ENCODE data around the gene ZNF570.

The ZNF570 gene

DNA sequence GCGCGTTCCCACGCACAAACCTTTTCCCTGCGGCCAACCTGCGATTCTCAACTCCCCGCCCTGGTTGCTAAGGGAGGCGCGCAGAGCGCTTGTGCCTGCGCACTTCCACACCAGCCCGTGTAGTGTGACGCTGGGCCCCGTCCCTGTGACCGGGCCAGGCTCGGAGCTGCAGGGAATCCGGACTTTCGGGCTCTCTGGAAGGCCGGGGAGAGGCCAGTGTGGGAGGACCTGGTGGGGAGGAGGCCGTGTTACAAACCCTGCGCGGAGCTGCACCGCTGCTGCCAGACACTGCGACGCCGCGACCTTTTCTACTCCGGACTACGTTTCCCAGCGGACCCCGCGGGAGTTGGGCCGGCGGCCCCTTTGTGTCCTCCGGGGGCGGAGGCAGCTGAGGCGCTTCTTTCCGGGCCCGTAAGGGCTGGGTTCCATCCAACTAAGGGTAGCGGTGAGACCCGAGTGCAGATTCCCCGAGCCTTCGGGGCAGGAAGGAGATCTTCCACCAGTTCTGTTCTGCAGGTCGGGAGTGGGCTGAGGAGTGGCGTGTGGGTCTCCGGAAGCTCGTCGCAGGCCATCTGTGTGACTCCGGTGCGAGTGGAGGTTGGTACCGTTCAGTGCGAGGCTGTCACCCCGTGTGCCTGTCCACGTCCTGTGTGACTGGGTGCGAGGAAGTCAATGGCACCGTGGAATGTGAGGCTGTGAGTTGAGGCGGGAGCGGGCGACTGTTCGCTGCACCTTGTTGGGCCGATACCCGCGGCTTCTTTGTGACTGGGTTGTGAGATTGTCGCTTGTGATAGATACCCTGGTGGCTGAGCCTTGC lies at the start of gene ZNF570:
ZNF570 (plus strand) TSS at position 396 of the 817 bp plus-strand sequence. CDS start 999 bp downstream, outside the sequence.
- H3K36me3 Mint-ChIP-seq (ENCODE audit: low read depth) = peaks cover 47% of the 10 kb centered on the region
- no peaks in the 10 kb centered on the region for H3K27me3 Mint-ChIP-seq (ENCODE audit: low read depth)
- TF ChIP-seq, protein P1, sequence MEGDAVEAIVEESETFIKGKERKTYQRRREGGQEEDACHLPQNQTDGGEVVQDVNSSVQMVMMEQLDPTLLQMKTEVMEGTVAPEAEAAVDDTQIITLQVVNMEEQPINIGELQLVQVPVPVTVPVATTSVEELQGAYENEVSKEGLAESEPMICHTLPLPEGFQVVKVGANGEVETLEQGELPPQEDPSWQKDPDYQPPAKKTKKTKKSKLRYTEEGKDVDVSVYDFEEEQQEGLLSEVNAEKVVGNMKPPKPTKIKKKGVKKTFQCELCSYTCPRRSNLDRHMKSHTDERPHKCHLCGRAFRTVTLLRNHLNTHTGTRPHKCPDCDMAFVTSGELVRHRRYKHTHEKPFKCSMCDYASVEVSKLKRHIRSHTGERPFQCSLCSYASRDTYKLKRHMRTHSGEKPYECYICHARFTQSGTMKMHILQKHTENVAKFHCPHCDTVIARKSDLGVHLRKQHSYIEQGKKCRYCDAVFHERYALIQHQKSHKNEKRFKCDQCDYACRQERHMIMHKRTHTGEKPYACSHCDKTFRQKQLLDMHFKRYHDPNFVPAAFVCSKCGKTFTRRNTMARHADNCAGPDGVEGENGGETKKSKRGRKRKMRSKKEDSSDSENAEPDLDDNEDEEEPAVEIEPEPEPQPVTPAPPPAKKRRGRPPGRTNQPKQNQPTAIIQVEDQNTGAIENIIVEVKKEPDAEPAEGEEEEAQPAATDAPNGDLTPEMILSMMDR (IDR thresholded peaks at IDR 0.05; ENCODE audit: unreplicated experiment in 3 of 3) = no peak
- peak within 1 kb of the TSS; percentile 95 to 96 (median 96) for H3K27ac Mint-ChIP-seq
- peaks cover 32% of the 10 kb centered on the region for H3K9me3 Mint-ChIP-seq
- peak within 1 kb of the TSS; percentile 95 to 99 (median 99) for H3K4me3 Mint-ChIP-seq
- peaks cover 32% of the 10 kb centered on the region for H3K4me1 Mint-ChIP-seq

DNA sequence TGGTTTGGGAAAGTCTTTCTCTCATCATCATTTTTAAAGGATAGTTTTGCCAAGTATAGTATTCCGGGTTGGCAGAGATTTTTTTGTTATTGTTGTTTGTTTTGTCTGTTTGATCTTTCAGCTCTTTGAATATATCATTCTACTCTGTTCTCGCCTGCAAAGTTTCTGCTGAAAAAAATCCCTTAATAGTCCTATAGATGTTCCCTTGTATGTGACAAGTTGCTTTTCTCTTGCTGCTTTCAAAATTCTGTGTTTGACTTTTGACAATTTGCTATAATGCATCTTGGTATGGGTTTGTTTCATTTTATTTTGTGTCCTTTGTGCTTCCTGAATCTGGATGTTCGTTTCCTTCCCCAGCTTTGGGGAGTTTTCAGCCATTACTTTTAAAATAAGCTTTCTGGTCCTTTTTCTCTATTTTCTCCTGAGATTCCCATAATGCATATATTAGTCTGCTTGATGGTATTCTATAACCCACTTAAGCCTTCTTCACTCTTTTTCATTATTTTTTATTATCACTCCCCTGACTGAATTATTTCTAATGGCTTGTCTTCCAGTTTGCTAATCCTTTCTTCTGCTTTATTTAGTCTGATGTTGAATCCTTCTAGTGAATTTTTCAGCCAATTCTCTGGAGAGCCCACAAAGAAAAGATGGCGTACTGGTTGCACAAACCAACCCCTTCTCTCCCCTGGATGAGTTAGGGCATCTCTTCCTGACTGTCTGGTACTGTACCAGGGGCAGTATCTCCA lies 16.5 kb upstream of the ZNF570 start:
- TF ChIP-seq, protein P1 (IDR thresholded peaks at IDR 0.05; ENCODE audit: unreplicated experiment in 3 of 3) = no peak
- no peaks in the 10 kb centered on the region for H3K4me1 Mint-ChIP-seq
- H3K36me3 Mint-ChIP-seq (ENCODE audit: low read depth) = peaks cover 27% of the 10 kb centered on the region
- no peaks in the 10 kb centered on the region for H3K27me3 Mint-ChIP-seq (ENCODE audit: low read depth)
- no peak overlapping the region for H3K4me3 Mint-ChIP-seq
- H3K9me3 Mint-ChIP-seq = peaks cover 85% of the 10 kb centered on the region
- no peak overlapping the region for H3K27ac Mint-ChIP-seq

GRCh38 chr19:37466277-37466797 lies 2.8 kb upstream of the ZNF570 start:
- TF ChIP-seq, protein P1 (IDR thresholded peaks at IDR 0.05; ENCODE audit: unreplicated experiment in 3 of 3) = no peak
- Mint-ChIP-seq H3K27me3 (ENCODE audit: low read depth) (no peaks in the 10 kb centered on the region), H3K4me1 (peaks cover 32% of the 10 kb centered on the region), H3K36me3 (ENCODE audit: low read depth) (peaks cover 51% of the 10 kb centered on the region), H3K27ac (peak overlapping the region; percentile 95 to 97 (median 96)), H3K4me3 (peak overlapping the region; percentile 95 to 99 (median 99)), H3K9me3 (peaks cover 32% of the 10 kb centered on the region)

DNA sequence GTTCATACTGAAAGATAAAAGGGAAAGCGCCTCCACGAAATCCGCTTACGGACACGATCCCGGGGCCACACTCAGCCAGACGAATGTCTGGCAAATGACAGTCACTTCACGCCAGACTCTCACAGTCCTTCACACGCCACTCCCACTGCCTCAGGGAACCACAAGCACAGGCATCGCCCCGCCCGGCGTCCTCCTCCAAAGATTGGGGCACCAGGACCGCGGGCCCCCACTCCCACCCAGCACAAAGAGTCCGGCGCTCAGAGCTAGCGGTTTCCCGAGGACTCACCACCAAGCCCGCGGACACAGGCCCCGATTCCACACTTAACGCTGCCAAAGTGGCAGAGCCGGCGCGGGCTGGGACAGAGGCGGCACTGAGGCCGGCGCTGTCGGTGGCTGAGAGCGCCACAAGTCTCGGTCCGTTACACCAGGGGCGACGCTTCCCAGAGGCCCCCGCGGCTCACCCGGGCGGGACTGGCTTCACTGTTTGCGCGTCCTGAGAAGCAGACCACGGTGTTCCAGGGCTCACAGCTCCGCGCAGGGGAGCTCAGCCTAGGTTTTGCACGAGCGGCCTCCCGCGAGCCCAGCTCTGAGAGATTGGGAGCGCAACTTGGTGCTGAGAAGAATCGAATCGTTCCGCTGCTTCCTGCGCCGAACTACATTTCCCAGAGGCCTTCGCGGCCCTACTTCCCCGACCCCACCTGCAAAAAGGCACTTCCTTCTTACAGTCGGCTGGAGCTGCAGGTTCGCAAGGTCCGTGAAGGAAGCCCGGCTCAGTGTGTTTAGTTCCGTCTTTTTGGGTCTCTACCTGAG lies 2.2 kb upstream of the ZNF570 start, which contains the start of gene ZNF569:
ZNF569 (minus strand) TSS at position 647 of the 810 bp plus-strand sequence. CDS start 22,523 bp downstream, outside the sequence.
- Mint-ChIP-seq H3K36me3 (ENCODE audit: low read depth) (peaks cover 51% of the 10 kb centered on the region), H3K9me3 (peaks cover 32% of the 10 kb centered on the region), H3K27me3 (ENCODE audit: low read depth) (no peaks in the 10 kb centered on the region), H3K4me1 (peaks cover 32% of the 10 kb centered on the region), H3K4me3 (peak within 1 kb of the TSS; percentile 95 to 99 (median 99)), H3K27ac (peak within 1 kb of the TSS; percentile 95 to 97 (median 96))
- TF ChIP-seq, protein P1 (IDR thresholded peaks at IDR 0.05; ENCODE audit: unreplicated experiment in 3 of 3) = no peak

DNA sequence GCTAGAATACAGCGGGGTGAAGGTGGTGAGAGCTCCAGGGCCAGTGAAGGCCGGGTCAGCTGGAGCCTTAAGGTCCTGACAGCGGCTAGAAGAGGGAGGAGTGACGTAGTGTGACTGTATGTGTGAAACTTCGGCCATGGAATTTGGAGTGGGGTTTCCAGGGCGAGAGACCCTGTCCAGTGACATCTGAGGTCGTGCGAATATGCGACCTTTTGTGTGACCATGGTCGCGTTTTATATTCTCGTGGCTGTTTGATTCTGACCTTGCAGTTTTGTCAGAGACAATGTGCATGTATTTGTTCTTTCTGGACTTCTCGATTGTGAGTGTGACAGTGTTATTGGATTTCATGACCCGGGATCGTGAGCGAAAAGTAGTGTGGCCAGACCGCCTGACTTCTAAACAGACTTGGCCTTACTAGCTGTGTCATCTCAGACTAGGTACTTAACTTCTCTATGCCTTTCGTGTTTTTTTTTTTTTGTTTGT lies 1.5 kb upstream of the ZNF570 start:
- peaks cover 51% of the 10 kb centered on the region for H3K36me3 Mint-ChIP-seq (ENCODE audit: low read depth)
- peaks cover 32% of the 10 kb centered on the region for H3K4me1 Mint-ChIP-seq
- peak overlapping the region; percentile 95 to 97 (median 96) for H3K27ac Mint-ChIP-seq
- peaks cover 32% of the 10 kb centered on the region for H3K9me3 Mint-ChIP-seq
- no peaks in the 10 kb centered on the region for H3K27me3 Mint-ChIP-seq (ENCODE audit: low read depth)
- TF ChIP-seq, protein P1 (IDR thresholded peaks at IDR 0.05; ENCODE audit: unreplicated experiment in 3 of 3) = no peak
- peak overlapping the region; percentile 95 to 99 (median 99) for H3K4me3 Mint-ChIP-seq
